DMS 273 (cell line): ENCODE data around the gene LMOD3.

ENCODE experiments used
- DNase-seq: peaks from one replicate; lab custom pipeline; 2025; ENCODE audit not compliant: unreplicated experiment; lab: John Stamatoyannopoulos, UW

LMOD3 gene

DNA sequence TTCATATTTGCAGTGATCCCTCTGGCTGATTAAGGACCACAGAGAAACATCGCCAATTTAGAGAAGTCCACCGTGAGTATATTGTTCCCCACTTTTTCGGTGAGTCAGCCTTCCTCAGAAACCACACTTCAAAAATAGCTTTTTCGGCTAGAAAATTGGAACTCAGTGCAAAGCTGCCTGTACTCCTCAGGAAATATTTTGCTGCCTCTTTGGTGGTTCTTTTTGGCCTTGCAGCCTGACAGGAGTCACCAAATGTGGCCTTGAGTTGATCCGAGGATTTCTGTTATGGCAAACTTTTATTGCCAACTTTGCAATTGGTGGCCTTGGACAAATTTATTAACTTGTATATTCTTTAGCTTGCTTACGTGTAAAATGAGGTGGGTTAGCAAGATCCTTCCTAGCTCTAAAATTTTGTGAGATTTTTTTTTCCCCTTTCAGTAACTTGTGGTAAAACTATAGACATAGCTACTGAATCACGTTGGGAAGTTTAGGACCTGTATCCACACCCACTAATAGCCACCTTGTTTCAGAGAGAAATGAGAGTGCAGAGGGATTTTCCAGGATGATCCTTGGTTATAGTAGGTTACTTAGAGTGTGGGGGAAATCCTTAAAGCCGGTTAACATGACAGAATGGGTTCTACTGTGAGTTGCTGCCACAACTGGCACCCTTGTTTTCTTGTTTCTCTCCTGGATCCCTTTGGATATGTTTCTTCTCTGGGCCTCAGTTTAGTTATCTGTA lies 27.8 kb downstream of the LMOD3 start:
- no peak for DNase-seq

DNA sequence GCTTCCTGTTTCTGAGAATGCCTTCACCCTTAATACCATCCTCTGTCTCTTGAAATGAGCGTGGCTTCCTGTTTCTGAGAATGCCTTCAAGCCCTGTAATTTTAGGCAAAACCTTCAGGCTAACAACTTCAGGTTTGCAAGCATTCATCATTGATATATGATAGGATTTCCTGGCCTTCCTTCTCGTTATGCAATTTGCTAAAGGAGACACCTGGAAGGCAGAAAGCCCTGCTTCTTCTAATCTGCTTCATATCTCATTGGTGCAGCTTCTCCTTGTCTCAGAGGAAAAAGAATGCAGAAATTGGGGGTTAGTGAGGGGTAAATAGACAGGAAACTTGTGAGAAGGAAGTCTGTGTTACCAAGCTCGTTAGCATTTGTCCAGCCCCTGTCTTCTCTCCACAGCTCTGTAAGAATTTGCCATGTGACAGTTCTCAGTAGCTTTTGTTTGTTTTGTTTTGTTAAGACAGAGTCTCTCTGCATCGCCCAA lies 30.3 kb downstream of the LMOD3 start:
- DNase-seq: no peak

DNA sequence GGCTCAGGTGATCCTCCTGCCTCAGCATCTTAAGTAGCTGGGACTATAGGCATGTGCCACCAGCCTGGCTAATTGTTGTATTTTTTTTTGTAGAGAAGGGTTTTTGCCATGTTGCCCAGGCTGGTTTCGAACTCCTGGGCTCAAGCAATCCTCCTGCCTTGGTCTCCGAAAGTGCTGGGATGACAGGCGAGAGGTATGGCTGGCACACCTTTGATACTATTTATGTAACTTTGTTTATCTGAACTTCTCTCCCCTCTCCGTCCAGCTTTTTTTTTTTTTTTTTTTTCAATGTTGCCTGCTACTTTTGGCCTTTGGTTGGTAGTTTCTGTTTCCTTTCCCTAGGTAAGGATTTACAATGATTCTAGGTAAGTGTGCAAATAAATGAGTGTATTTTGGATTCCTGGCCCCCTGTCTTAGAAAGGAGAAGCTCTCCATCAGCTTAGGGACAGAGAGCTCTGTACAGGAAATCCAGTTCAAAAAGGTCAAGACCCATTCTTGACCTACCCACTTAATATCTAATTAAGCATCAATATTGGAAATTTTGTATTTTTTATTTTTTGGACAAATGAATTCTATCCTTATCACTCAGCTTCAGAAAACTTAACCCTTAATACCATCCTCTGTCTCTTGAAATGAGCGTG lies 30.9 kb downstream of the LMOD3 start:
- DNase-seq: no peak

DNA sequence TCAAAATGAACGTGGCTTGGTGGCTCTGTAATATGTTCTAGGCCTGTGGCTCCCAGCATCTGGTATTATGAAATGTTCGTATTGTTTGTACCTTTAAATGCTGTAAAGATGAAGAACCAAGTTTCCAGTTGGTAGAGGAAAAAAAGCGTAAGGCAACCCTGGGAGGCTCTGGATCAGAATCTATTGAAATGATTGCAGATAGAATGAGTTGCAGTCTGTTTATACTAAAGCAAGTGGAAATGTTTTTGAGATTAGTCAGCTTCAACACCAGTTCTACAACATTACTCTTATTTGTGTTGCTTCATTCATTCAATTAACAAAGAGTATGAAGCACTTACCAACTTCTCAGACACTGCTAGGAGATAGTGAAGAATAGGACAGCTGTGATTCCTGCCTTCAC lies 32.4 kb downstream of the LMOD3 start:
- DNase-seq: no peak

DNA sequence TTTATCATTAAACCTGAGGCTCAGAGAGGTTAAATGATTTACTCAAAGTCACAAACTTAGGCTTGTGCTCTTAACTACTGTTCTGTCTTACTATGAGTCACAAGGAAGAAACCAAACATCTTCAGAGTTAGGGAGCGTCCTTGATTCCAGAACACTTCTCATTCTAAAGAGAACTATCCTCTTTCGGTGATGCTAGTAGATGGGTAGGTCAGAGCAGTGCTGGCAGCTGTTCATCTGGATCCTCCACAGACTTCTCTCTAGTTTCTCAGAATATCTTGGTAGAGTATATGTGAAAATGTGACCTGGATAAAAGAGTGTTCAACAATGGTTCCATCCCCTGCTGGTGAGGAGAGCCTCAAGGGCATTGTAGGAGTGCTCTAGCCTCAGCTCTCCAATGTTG lies 34.3 kb downstream of the LMOD3 start:
- DNase-seq: no peak

DNA sequence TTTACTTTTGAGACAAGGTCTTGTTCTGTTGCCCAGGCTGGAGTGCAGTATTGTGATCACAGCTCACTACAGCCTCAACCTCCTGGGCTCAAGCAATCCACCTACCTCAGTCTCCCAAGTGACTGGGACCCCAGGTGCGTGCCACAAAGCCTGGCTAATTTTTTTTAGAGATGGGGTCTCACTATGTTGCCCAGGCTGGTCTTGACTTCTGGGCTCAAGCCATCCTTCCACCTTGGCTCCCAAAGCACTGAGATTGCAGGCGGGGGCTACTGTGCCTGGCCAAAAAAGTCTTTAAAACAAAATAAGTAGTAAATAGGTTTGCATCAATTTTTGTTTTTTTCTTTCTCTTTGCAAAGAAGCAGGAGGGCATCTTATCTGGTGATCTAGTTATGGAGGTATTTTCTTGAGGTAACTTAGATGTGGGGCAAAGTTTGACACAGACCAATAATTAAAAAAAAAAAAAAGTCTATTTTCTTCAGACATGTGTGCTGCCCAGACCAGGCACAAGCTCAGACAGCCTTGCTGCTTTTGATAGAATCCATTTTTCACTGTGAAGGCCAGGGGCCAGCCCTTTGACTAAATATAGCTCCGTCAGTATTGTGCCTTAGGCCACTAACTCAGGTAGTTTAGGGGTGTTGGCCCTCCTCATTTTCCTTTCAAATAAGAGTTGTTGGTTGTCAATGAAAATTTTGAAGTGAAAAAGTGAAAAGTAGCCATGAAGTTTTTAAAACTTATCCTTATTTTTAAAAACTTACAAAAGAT lies 35.2 kb downstream of the LMOD3 start:
- no peak for DNase-seq

DNA sequence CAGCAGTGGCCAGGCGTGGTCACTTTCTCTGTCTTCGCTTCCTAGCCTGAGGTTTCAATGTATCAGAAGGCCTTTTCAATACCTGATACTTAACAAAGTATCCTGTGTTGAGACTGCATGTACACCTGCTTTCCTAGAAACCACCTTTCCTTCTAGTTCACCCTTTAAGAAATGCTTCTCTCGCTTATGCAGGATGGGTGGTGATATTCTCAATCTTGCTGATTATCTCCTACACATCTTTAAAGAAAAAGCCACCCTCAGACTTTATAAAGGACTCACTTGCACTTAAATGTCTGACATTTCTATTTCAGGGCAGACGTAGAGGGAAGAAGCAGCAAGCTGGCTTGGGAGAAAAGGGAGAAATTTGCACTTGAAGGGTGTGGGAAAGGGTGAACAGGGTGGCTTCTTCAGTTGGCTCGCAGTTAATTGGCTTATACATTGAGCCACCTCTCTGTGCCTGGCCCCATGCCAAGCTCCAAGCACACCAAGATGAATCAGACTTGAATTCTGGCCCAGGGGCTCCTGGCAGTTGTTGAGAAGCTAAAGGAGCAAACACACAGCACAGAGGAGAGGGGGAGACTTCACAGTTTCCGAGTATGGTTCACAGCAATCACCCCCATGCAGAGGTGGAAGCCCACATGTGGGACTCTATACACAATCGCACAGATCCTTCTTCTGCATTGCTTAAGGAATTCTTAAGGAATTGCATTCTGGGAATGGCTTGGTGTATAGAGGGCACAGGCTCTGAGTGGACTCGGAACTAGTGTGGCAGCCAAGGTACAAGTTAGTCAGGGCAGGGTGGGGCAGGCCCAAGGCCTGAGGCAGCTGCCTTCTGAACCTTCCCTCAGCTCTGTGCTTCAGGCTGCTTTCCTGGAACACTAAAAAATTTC lies 36.3 kb downstream of the LMOD3 start:
- DNase-seq: peak; percentile 86

DNA sequence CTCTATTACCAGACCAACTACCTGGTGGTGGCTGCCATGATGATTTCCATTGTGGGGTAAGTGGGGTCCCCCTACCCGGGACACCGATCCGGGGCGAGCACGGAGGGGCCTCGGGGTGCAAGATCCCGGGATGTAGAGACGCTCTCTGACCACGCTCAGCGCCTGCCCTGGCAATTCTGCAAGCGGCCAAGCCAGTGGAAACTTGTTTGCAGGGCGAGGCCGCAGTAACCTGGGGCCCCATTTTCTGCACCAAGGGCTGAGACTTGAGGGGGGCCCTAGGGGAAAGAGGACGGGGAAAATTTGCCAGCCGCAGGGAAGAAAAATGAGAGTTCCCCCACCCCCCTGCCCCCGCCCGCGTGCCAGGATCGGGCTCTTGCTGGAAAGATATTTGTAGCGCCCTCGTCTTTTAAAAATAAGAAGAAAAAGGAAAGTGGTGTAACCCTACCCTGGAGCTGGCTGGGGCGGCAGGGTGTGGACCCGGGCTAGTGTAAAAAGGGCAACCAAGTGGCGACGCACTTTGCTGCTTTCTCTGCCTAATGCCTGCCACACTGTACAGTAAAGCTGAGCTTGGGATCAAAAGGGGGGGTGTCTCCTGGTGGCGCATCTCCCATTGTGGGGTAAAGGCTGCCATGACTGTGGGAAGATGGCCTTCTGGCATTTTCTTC lies 37.1 kb downstream of the LMOD3 start:
- DNase-seq: peak; percentile 50

DNA sequence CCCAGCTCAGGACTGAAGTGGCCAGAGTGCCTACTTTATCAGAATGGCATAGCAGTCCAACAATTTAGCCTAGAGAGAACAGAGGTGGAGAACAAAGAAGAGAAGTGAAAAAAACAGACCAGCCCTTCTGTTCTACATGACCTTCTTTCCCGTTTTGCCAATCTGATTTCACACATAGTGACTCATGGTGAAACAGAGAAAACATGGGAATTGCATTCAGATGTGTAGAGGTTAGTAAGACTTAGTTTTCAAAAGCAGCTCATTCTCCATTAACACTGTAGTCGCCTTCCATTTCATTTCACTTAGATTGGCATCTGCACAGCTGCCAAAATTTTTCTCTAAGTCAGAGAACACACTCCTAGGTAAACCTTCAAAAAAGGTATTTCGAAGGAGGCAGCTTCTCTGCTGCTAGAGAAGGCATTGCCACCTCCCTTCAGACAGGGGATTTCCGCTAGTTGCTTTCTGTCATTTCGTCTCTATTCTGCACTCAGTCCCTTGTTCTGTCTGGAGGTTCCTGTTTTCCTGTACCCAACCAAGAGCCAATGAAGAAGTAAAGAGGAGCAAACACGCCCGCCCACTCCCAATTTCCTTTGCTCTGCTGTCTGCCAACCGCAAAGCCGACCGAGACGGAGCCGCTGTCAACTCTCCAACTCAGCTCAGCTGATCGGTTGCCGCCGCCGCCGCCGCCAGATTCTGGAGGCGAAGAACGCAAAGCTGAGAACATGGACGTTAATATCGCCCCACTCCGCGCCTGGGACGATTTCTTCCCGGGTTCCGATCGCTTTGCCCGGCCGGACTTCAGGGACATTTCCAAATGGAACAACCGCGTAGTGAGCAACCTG lies 37.8 kb downstream of the LMOD3 start, which contains the start of gene ARL6IP5:
Gene ARL6IP5, plus strand, starts transcription at position 612 of the 842 bp plus-strand sequence. Its CDS starts 111 bp downstream, at position 723.
- DNase-seq: peak; percentile 93

DNA sequence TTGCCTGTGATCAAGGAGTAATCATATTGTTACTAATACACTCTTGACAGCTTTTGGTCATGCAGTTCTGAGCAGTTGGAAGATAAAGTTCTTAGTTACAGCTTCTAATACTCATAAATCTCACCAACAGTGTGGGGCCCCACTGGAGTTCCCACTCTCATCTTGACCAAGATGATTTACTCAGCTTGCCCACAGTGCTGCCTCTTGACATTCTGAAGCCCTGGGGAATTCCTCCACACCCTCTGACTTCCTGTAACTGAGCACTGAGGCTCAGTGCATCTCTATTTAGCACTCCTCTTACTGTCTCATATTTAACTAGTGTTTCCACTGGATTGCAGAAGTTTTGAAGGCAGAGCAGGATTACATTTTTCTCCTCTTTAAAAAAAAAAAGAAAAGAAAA lies 39.6 kb downstream of the LMOD3 start:
- peak; percentile 7 for DNase-seq

DNA sequence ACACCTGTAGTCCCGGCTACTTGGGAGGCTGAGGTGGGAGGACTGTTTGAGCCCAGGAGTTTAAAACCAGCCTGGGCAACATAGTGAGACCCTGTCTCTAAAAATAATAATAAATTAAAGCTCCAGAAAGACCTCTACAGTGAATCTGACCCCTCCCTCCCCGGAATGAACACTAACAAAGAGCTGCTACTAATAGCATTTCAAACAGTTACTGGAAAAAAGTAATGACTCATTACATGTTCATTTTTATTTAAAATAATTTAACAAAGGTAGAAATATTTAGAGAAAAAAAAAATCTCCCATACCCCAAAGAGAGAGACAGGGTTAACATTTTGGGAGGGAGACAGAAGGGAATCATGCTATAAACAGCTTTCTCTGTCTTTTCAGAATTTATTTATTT lies 40.0 kb downstream of the LMOD3 start:
- no peak for DNase-seq

DNA sequence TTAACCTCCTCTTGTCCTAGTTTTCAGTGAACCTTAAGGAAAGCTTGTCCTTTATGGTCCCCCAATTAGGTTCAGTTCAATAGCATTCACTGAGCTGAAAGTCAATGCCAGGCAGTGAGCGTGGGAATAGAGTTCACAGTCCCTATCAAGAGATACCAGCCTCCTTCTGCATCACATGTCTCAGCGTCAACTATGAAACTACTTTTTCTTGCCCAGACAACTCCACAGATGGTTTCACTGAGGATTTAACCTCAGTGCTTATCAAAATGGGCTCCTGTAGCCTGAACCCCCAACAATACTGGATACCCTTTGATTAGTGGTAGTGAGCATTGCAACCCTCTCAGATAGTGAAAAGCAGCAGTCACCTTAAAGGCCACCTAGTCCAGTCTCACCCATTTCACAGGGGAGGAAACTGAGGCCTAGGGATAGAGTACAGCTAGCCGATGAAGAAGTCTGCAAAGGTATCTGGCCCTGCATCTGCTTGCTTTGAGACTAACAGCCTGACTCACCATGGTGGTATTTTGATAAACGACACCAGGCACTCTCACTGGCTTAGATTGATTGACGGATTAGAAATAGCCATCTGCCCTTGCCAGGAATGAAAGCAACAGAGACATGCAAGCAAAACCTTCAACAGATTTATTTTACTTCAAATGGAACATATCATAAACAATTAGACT lies 40.7 kb downstream of the LMOD3 start:
- peak; percentile 85 for DNase-seq

DNA sequence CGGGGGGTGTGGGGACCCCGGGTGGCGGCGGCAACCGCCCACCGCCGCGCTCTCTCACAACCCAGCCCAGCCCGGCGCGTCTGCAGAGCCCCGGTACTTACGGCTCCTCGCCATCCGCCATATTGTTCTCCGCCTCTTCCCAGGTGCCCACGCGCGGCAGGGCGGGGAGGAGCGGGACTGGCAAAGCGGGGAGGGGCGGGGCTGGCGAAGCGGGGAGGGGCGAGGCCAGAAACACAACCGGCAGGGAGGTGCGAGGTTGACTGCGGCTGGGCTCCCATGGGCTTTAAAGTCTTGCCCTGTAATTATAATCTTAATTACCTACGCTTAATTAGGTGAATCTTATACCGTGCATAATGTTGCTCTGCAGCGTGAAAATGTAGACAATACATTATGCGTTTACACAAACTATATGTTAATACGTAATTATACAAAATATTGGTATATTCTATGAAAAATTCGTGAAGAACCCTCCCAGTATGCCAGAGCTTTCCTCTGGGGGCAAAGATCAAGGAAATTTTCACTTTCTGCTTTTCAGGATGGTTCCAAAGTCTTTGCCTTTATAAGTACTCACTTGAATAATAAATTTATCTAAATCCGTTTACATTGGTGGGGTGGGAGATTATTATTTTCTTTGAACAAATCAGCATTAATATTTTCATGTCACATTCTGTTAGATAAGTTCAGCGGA lies 42.0 kb downstream of the LMOD3 start, which contains the start of gene UBA3:
Gene UBA3, minus strand, starts transcription at position 133 of the 688 bp plus-strand sequence. Its CDS starts 12 bp downstream, at position 121.
- peak; percentile 93 for DNase-seq

DNA sequence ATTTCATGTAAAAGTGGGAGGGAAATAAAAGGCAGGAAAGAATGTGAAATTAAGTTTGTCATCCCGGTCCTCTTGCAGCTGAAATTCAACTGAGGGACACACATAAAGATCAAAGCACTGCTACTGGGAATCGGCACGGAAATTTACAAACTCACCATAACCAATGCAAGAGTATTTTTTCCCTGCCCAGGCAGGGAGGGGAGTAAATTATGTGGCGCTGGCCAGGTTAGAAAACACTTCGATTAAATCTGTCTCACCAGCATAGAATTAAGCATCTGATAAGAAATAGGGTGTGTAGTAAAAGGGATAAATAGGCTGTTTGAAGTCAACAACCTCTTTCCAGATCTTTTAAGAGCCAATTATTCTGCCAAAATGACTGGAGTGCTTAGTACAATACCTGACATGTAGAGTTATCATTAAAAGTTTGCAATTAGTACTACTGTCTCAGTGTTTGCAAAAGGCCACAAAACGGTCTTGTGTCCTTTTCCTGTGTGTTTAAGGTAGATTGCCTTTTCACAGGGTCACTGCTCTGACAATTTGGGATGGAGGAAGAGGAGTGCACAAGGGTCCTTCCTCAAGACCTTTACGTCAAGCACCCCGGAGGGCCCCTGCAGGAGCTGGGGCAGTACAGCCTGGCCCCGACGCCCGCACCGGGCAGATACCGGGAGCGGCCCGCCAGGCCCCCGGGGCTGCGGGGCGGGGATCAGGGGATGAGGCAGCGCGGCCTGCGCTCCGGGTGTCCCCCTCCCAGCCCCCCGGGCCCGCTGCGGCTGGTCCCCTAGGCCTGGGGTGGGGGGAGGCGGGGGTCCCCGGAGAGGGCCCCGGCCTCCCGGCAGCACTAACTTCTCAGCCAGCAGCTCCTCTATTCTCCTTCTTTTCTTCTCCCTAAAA lies 42.9 kb downstream of the LMOD3 start:
- DNase-seq: peak; percentile 45

DNA sequence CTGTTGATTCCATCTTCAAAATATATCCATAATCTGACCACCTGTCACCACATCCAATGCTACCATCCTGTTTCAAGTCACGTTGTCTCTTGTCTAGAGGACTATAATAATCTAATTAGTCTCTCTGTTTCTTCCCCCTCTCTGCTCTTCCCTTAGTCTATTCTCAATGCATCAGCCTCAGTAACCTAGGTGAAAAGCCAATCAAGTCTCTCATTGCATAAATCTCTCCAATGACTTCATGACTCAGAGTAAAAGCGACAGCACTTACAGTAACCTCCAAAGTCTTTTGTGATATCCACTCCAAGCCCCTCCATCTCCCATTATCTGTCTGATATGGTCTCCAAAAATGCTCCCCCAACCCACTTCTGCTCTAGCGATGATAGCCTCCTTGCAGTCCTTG lies 49.5 kb downstream of the LMOD3 start:
- no peak for DNase-seq

DNA sequence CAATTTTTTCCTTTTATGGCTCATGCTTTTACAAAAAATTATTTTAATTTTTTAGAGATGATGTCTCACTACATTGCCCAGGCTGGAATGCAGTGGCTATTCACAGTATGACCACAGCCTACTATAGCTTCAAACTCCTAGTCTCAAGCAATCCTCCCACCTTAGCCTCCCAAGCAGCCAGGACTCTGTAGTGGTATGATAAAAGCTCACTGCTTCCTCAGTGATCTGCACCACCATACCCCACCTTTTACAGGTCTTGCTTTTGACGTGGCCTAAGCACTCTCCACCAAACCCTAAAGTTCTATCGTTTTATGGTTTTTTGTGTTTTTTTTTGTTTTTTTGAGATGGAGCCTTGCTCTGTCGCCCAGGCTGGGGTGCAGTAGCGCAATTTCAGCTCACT lies 56.3 kb downstream of the LMOD3 start:
- no peak for DNase-seq

DNA sequence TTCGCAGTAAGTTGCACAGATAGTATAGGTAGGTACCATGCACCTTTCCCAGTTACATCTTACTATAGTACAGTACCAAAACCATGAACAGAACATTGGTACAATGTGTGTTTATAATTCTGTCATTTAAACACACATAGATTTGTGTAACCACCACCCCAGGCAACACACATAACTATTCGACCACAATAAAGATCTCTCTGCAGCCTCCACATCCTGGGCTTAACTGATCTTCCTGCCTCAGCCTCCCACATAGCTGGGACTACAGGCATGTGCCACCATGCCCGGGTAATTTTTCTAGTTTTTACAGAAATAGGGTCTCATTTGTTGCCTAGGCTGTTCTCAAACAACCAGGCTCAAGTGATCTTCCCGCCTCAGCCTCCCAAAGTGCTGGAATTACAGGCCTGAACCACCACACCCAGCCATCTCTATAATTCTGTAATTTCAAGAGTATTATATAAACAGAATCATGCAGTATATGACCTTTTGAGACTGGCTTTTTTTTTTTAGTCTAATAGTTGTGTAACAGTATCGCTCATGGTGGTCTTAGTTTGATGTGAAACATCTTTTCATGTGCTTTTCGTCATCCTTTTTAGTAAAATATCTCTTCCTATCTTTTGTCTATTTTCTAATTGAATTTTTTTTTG lies 57.0 kb downstream of the LMOD3 start:
- DNase-seq: no peak
